ENCODE results near the gene IL11. TPM values are rescaled to one million over a fixed set of nuclear protein-coding genes. Genes with fewer than 3 reads are reported as not detected.
A peak's percentile ranks its signal among the peaks of the same experiment; 100 is the strongest.

The IL11 gene
- total RNA-seq, 2 donors from 2014 or later: not detected

DNA sequence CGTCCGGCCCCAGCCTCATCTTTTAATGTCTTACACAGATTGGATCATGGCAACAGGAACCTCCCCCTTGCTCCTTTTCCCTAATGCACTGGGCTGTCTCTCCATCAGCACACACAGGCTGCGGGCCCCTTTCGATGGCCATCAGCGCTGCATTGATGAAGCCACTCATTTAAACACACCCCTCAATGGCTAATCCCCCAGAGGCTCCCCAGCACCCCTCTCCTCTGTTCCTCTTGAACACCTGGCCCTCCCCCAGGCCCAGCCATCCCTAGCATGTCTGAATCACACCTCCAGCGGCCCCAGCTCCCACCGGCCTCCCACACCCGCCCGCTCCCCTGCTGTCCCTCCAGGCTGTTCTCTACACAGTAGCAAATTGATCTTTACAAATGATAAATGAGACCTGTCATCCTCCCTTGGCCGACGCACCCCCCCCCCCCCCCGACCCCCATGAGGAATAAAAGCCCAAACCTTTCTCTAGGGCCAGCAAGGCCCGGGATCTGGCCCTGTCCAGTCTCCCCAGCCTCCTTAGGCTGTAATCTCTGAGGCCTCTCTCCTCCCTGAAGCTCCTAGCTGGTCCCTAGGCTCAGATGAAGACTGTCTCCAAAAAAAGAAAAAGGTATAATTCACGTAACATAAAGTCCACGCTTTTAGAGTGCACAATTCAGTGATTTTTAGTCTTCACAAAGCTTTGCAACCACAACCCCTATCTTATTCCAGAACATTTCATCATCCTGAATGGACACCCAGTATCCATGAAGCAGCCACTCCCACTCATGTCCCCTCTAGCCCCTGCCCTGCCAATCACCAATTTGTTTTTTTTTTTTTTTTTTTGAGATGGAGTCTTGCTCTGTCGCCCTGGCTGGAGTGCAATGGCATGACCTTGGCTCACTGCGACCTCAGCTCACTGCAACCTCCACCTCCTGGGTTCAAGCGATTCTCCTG lies 22.8 kb upstream of the IL11 start:
- intact Hi-C loops (cut with DNase I): no loop called here
- DNase-seq (ENCODE audit: low spot score): no peak

DNA sequence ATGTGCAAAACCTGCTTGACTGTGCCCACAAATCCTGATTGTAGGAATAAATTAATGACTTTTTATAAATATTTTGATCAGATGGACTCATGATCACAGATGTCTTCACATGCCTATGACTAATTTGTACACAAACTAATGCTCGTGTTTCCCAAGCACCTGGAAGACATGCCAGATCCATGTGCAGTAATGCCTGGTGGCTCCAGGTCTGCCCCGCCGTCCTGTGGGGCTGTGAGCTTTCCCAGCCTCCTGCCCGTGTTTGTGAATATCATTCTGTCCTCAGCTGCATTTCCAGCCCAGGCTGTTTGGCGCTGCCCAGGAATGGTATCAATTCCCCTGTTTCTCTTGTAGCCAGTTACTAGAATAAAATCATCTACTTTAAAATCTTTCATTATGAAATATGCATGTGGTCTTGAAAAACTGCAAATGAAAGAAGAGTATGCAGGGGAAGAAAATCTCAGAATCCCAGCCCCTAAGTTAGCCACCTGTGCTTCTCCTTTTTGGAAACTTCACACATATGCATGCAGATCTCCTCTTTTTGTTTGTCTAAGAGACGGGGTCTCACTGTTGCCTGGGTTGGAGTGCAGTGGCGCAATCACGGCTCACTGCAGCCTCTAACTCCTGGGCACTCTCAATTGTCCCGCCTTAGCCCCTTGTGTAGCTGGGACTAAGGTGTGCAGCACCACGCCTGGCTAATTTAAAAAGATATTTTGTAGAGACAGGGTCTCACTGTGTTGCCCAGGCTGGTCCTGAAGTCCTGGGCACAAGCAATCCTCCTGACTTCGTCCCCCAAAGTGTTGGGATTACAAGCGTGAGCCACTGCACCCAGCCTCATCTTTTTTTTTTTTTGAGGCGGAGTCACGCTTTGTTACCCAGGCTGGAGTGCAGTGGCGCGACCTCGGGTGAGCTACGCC lies 21.7 kb upstream of the IL11 start:
- intact Hi-C loops (cut with DNase I): no loop called here
- DNase-seq (ENCODE audit: low spot score): no peak

DNA sequence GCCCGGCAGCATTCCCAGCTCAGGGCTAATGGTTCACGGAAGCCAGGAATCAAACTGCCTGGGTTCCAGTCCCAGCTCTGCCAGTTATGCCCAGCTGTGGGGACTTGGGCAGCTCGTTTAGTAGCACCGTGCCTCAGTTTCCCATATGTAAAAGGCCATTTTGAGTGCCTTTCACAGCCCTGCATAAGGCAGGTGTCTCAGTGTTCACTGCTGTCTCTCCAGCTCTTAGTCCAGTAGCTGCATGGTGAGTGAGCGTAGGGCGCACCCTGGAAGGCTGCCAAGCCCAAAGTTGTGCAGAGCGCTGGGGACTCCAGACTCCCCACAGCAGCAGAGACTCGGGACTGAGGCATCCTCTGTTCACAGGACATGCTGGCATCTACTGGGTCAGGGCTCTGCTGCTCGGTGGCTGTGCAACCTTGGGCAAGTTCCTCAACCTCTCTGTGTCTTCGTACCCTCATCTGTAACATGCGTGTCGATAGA lies 21.0 kb upstream of the IL11 start:
- intact Hi-C loops (cut with DNase I): no loop called here
- DNase-seq (ENCODE audit: low spot score): no peak

DNA sequence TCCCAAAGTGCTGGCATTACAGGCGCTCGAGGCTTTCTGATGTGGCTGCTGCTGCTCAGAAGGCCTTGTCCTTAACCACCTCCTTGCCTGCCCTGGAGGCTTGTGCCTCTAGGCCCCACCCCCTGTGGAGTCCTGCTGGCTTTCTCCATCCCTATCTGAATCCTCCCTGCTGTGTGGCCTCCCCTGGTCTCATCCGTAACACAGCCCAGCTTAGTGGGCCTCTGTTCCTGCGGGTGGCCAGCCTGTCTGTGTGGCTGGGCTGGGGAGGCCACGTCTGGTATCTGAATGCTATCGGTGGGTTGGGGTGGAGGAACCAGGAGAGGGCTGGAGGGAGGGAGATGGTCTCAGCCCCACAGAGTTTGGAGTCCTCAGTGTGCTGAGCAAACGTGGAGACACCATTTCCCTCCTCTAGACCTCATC lies 20.2 kb upstream of the IL11 start:
- intact Hi-C loops (cut with DNase I): no loop called here
- DNase-seq (ENCODE audit: low spot score): no peak

DNA sequence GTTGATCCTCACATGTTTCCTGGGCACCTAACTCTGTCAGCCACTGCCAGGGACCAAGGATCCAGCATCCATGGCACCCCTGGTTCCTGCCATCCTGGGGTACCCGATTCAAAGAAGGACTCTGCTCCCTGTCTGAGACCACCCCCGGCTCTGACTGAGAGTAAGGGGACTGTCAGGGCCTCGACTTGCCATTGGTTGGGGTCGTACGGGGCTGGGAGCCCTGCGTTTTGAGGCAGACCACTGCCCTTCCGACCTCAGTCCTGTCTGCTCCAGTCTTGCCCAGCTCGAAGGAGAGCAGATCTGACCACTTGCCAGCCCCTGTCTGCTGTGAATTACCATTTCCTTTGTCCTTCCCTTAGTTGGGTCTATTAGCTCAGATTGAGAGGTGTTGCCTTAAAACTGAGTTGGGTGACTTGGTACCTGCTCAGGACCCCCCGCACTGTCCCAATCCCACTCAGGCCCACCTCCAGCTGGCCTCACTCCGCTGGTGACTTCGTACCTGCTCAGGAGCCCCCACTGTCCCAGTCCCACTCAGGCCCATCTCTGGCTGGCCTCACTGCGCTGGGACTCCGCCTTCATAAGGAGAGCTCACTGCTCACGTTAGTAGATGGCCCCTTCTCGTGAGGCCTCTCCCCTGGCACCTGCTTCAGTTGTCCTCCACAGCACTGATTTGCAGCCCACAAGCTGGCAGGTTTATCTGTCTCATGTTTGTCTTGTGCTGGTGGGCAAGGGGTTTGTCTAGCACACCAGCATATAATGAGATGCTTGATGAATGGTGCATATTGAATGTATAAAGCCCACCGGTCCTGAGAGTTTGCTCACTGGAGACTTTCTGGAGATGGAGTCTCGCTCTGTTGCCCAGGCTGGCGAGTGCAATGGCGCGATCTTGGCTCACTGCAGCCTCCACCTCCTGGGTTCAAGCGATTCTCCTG lies 19.4 kb upstream of the IL11 start:
- no peak for DNase-seq (ENCODE audit: low spot score)
- intact Hi-C loops (cut with DNase I): no loop called here

DNA sequence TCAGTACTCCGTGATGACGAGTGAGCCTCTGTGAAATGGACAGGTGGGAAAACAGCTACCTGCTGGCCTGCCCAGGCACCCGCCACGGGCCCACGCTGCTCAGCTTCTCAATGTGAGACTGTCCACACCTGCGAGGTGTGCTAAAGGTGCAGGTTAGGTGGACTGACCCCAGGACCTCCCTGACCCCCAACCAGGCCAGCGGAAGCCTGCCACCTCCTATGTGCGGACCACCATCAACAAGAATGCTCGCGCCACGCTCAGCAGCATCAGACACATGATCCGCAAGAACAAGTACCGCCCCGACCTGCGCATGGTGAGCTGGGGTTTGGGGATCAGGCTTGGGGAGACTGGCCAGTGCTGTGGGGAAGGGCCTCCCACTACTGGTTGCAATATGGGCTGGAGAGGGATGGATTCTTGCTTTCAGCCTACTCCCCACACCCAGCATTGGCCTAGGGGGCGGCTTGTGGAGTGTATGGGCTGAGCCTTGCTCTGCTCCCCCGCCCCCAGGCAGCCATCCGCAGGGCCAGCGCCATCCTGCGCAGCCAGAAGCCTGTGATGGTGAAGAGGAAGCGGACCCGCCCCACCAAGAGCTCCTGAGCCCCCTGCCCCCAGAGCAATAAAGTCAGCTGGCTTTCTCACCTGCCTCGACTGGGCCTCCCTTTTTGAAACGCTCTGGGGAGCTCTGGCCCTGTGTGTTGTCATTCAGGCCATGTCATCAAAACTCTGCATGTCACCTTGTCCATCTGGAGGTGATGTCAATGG lies 17.7 kb upstream of the IL11 start:
- intact Hi-C loops (cut with DNase I): no loop called here
- no peak for DNase-seq (ENCODE audit: low spot score)

DNA sequence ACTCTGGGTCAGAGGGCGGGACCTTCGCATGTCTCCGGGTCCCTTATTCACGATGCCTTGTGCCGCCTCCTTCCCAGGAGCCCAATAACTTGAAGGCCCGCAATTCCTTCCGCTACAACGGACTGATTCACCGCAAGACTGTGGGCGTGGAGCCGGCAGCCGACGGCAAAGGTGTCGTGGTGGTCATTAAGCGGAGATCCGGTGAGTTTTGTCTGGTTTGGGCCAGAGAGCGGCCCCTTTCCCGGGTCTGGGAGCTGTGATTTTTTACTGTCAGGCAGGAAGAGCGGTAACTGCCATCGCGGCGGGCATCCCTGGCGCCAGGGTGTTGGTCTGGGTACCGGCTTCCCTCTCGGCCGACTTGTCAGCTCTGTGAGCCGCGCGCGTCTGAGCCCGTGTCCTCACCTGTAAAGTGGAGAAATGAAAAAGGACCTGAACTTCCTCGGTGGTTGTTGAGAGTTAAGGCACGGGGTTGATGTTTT lies 16.3 kb upstream of the IL11 start:
- intact Hi-C loops (cut with DNase I): no loop called here
- DNase-seq (ENCODE audit: low spot score): no peak

DNA sequence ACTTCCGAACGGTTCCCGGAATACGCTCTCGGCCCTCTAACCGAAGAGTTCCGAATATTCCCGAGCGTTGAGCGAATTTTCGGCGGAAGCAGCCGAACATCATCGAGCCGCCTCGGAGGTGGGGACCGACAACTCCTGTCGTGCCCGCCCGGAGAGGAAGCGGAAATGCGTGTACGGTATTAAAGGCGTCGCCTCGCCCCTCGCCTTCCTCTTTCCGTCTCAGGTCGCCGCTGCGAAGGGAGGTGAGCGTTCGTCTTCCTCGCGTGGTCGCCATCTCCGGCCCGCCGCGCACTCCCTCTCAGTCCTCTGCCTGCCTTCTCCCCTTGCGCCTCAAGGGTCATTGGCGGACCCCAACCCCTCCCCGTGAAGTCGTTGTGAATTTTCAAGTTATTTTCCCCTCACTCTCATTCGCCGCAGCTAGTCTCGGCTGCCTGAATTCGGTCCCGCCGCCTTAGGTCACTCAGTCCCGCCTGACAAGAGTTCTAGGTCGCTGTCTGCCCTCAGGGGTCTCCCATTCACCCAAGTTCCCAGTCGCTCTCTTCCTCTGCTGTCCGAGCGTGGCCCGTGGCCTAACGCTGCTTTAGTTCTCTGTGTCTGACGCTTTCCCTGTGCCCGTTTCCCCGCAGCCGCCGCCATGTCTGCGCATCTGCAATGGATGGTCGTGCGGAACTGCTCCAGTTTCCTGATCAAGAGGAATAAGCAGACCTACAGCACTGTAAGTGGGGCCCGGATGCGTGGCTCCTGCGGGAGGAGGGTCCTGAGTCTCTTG lies 15.6 kb upstream of the IL11 start, which contains the start of gene RPL28:
TSS of gene RPL28 (plus strand) at position 209 of the 769 bp plus-strand sequence. CDS start at position 635, 426 bp downstream.
- peak; percentile 100 for DNase-seq (ENCODE audit: low spot score)
- intact Hi-C loops (cut with DNase I): no loop called here

DNA sequence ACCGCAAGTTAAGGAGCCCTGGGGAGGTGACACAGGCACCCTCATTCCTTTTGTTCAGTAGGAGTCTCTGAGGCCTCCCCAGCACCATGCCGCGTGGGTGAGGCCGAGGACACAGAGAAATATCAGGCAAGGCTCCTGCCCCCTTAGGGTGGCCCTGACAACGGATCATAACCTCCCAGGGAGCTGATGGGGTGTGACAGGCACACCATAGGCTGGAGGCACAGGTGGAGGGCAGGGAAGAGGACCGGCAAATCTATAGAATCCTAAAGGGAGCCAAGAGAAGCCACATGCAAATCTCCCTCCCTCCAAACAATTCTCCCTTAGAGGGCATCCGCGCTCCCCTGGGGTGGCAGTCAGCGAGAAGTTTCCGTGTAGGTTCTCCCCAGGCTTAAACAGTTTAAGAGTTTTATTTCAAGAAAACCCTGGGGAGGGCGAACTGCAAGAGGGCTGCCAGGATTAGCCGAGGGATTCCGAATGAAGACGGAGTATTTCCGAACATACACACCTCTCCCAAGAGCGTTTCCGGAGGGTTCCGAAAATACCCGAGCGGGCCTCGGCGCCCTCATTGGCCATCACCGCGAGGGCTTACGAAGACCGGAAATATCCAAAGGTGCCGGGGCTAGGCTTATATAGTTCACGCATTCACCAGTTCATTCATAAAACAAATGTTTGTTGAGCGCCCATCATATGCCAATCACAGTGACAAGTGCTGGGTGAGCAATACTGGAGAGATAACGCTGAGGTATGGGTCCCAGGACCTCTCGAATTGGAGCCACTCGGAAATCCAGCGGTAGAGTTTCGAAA lies 14.9 kb upstream of the IL11 start:
- intact Hi-C loops (cut with DNase I): loop anchor here in 1 of 2 donors (5.0 kb wide), 1 partner anchor 83 kb away; no protein-coding TSS in a partner anchor
- peak; percentile 98 for DNase-seq (ENCODE audit: low spot score)

DNA sequence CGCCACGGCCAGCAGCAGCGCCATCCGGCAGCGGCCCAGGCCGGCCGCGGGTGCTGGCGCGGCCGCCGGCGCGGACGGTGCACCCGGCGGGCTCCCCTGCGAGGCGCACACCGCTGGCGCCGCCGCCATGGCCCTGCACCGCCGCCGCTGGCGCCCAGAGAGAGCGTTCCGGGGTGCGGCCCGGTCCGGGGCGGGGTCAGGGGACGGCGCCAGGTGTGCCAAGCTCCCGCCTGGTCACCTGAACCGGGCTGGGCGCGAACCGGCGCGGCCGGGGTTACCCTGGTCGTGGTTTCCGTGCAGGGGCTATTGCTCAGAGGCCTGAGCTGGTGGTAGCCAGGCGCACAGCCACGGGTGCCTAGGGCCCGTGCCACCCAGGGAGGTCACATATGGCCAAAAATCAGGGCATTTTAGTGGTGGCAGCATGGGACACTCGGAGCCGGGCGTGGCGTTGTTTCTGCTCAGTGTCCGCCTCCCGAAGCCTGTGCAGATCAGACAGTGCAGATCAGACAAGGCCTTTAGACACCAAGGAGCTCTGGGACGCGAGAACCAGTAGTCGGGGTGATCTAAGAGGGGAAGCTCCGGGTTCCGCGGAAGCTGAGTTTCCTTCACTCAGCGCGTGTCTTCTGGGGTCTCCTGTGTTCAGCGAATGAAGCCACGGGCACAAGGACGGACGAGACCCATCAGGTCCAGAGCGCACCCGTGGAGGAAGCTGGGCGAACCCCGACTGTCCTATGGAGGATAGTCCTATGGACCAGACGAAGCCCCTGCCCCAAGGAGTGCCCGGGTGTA lies 14.1 kb upstream of the IL11 start, which contains the start of gene TMEM238:
TSS of gene TMEM238 (minus strand) at position 162 of the 789 bp plus-strand sequence. CDS start at position 129, 33 bp downstream.
- no peak for DNase-seq (ENCODE audit: low spot score)
- intact Hi-C loops (cut with DNase I): loop anchor here in 1 of 2 donors (5.0 kb wide), 1 partner anchor 82 kb away; no protein-coding TSS in a partner anchor

DNA sequence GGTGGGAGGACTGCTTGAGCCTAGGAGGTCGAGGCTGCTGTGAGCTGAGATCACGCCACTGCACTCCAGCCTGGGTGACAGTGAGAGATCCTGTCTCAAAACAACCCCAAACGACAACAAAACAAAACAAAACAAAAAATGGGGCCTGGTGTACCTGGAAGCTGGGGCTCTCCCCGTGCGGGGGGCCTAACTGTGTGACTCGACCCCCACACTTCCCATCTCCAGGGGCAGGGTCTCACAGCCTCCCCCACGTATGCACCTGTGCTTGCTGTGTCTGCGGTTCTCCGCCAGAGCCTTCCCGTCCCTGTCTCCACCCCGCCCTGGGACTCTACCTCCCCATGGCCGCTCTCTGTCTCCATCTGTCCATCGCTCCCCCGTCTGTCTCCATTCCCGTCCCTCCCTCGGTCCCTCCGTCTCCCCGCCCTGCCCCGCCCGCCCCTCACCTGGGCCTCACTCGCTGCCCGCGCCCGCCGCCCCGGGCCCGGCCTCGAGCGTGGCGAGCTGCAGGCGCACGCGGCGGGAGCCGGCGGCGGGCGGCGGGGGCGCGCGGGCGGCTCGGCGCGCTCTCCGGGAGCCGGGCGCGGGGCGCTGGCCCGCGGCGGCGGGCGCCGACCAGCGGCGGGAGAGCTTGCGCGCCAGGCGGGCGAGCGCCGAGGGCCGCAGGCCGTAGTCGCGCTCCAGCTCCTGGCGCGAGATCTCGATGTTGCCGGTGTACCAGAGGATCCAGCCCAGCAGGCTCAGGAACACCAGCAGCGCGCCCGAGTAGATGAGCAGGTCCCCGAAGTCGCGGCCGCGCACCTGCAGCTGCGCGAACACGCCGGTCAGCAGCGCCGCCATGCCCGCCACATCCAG lies 13.2 kb upstream of the IL11 start:
- intact Hi-C loops (cut with DNase I): loop anchor here in 1 of 2 donors (5.0 kb wide), 1 partner anchor 81 kb away; no protein-coding TSS in a partner anchor
- DNase-seq (ENCODE audit: low spot score): peak; percentile 87

DNA sequence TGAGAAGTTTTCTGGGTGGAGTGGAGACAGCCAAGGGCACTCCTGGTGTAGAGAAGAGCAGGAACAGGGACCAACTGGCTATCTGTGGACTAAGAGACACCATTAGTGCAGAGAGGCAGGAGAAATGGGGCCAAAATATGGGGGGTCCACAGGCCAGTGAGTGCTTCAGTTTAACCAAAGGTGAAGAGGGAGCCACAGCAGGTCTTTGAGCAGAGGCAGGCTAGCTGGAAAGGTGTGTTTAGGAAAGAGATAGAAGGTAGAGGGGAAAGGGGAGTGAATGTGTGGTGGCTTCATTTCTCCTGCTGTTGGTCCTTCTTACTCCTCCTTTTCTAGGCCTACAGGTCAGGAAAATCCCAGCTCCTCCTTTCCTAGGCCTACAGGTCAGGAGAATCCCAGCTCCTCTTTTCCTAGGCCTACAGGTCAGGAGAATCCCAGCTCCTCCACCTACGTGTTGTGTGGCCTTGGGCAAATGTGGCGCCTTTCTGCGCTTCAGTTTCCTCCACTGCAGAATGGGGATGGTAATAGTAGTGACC lies 12.3 kb upstream of the IL11 start:
- no peak for DNase-seq (ENCODE audit: low spot score)
- intact Hi-C loops (cut with DNase I): loop anchor here in 1 of 2 donors (5.0 kb wide), 1 partner anchor 80 kb away; no protein-coding TSS in a partner anchor

DNA sequence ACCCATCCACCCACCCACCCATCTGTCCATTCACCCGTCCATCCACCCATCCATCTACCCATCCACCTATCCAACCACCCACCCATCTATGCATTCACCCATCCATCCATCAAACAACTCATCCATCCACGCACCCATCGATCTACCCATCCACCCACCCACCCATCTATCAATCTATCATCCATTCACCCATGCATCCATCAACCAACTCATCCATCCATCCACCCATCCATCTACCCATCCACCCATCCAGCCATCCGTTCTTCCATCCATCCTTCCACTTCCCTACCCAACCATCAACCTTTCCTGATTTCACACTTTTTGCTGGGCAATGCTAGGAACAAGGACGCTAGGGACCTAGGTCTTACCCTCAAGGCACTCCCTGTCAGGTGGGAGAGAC lies 11.8 kb upstream of the IL11 start:
- intact Hi-C loops (cut with DNase I): loop anchor here in 1 of 2 donors (5.0 kb wide), 1 partner anchor 80 kb away; no protein-coding TSS in a partner anchor
- DNase-seq (ENCODE audit: low spot score): no peak

DNA sequence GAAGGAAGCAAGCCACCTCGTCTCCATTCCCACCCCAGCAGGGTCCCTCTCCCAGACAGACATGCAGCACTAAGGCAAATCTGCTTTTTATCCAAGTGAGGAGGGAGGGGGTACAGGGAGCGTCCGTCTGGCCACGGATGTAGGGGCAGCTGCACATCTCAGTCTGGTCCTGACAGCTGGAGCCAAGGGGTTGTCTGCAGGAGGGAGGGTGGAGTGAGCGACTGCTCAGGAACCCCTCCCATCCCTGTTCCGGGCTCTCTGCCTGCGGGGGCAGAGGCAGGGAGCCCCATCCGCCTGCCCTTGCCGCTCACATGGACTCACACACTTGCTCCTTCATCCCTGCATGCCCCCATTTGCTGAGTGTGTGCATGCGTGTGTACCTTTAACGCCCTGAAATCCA lies 8.9 kb upstream of the IL11 start:
- no peak for DNase-seq (ENCODE audit: low spot score)
- intact Hi-C loops (cut with DNase I): no loop called here

All from posterior vena cava (tissue), 2 donors.